ENCODE results near the gene THBS1. TPM values are rescaled to one million over a fixed set of nuclear protein-coding genes. Genes with fewer than 3 reads are reported as not detected.

THBS1 gene
- total and polyA plus RNA-seq, 9 donors, result 45.5 to 137 (median 74.5) TPM

- DNase-seq, result peak; percentile 65
- Histone ChIP-seq H3K4me1 (ENCODE audit: control insufficient read depth, insufficient read depth, low read length) (peaks cover 30% of the 10 kb centered on the region), H3K4me3 (ENCODE audit: low read length) (peak overlapping the region; percentile 70), H3K36me3 (ENCODE audit: control insufficient read depth, insufficient read depth, low read length) (peaks cover 42% of the 10 kb centered on the region), H3K27me3 (ENCODE audit: control insufficient read depth, insufficient read depth, low read length) (peaks cover 3% of the 10 kb centered on the region), H3K9me3 (replicated peaks; ENCODE audit: control insufficient read depth, low read depth, low read length) (no peaks in the 10 kb centered on the region), H3K27ac (ENCODE audit: low read length) (no peak overlapping the region)
- 37% methylated on average over 20 of the region's 20 CpGs for WGBS (ENCODE audit: insufficient coverage)
Measured at GRCh38 chr15:39582286-39582976, 1.6 kb downstream of the THBS1 start.

- Histone ChIP-seq H3K9me3 (replicated peaks; ENCODE audit: control insufficient read depth, low read depth, low read length) (no peaks in the 10 kb centered on the region), H3K27me3 (ENCODE audit: control insufficient read depth, insufficient read depth, low read length) (peaks cover 3% of the 10 kb centered on the region), H3K4me3 (ENCODE audit: low read length) (peak overlapping the region; percentile 70), H3K36me3 (ENCODE audit: control insufficient read depth, insufficient read depth, low read length) (peaks cover 48% of the 10 kb centered on the region), H3K4me1 (ENCODE audit: control insufficient read depth, insufficient read depth, low read length) (peaks cover 30% of the 10 kb centered on the region), H3K27ac (ENCODE audit: low read length) (no peak overlapping the region)
- no peak for DNase-seq
- 0% methylated on average over 1 of the region's 4 CpGs for WGBS (ENCODE audit: insufficient coverage)
Measured at GRCh38 chr15:39582977-39583595, 2.2 kb downstream of the THBS1 start.

DNA sequence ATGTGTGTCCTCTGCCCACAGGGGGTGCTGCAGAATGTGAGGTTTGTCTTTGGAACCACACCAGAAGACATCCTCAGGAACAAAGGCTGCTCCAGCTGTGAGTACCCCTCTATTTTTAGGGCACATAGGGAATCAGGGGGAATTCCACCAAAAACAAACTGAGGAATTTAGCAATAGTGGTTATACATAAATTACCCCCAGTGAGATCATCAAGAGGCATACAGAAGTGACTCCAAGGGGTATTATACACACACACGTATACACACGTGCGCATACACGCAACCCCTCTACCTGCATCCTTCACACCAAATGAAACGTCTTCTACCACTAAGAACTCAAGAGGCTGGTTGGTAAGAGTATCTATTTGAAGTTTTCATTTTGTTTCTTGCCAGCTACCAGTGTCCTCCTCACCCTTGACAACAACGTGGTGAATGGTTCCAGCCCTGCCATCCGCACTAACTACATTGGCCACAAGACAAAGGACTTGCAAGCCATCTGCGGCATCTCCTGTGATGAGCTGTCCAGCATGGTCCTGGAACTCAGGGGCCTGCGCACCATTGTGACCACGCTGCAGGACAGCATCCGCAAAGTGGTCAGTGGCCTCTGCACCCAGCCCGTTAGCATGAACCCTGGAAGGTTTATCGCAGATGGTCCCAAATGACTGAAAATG, 2.9 kb downstream of the THBS1 start:
- peak overlapping the region; percentile 70 for H3K4me3 ChIP-seq (ENCODE audit: low read length)
- H3K4me1 ChIP-seq (ENCODE audit: control insufficient read depth, insufficient read depth, low read length), result peaks cover 30% of the 10 kb centered on the region
- 65% methylated on average over 8 of the region's 13 CpGs for WGBS (ENCODE audit: insufficient coverage)
- no peaks in the 10 kb centered on the region for H3K9me3 ChIP-seq (replicated peaks; ENCODE audit: control insufficient read depth, low read depth, low read length)
- DNase-seq, result peak; percentile 48
- no peak overlapping the region for H3K27ac ChIP-seq (ENCODE audit: low read length)
- H3K27me3 ChIP-seq (ENCODE audit: control insufficient read depth, insufficient read depth, low read length), result peaks cover 3% of the 10 kb centered on the region
- peaks cover 55% of the 10 kb centered on the region for H3K36me3 ChIP-seq (ENCODE audit: control insufficient read depth, insufficient read depth, low read length)

- DNase-seq, result no peak
- Histone ChIP-seq H3K4me1 (ENCODE audit: control insufficient read depth, insufficient read depth, low read length) (peaks cover 25% of the 10 kb centered on the region), H3K27ac (ENCODE audit: low read length) (no peak overlapping the region), H3K36me3 (ENCODE audit: control insufficient read depth, insufficient read depth, low read length) (peaks cover 60% of the 10 kb centered on the region), H3K9me3 (replicated peaks; ENCODE audit: control insufficient read depth, low read depth, low read length) (no peaks in the 10 kb centered on the region), H3K4me3 (ENCODE audit: low read length) (peak overlapping the region; percentile 14), H3K27me3 (ENCODE audit: control insufficient read depth, insufficient read depth, low read length) (peaks cover 3% of the 10 kb centered on the region)
- WGBS (ENCODE audit: insufficient coverage), result 70% methylated on average over 2 of the region's 7 CpGs
Measured at GRCh38 chr15:39584266-39584659, 3.4 kb downstream of the THBS1 start.

GRCh38 chr15:39584662-39585388, 3.9 kb downstream of the THBS1 start:
- no peak overlapping the region for H3K27ac ChIP-seq (ENCODE audit: low read length)
- H3K4me1 ChIP-seq (ENCODE audit: control insufficient read depth, insufficient read depth, low read length), result peaks cover 22% of the 10 kb centered on the region
- H3K27me3 ChIP-seq (ENCODE audit: control insufficient read depth, insufficient read depth, low read length), result peaks cover 3% of the 10 kb centered on the region
- H3K36me3 ChIP-seq (ENCODE audit: control insufficient read depth, insufficient read depth, low read length), result peaks cover 66% of the 10 kb centered on the region
- no peak overlapping the region for H3K4me3 ChIP-seq (ENCODE audit: low read length)
- WGBS (ENCODE audit: insufficient coverage), result no CpG with 5 or more reads among the region's 3 CpGs
- no peak for DNase-seq
- no peaks in the 10 kb centered on the region for H3K9me3 ChIP-seq (replicated peaks; ENCODE audit: control insufficient read depth, low read depth, low read length)

DNA sequence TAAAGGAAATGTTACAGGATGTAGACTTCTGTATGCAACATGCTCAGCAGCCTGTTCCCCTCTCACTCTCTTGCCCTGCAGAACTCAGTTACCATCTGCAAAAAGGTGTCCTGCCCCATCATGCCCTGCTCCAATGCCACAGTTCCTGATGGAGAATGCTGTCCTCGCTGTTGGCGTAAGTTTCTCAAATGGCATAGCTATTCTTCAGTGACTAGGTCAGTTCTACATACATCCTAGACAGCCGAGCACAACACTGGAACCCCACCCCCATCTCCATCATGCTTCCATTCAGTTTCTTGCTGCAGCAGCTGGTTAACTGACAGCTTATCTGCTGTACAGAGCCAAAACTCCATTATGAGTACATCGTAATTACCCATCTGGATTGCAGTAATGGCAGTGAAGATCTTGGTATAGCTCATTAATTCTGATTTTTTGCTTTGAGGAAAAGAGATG, 4.5 kb downstream of the THBS1 start:
- DNase-seq, result no peak
- Histone ChIP-seq H3K4me1 (ENCODE audit: control insufficient read depth, insufficient read depth, low read length) (peaks cover 19% of the 10 kb centered on the region), H3K27me3 (ENCODE audit: control insufficient read depth, insufficient read depth, low read length) (peaks cover 3% of the 10 kb centered on the region), H3K27ac (ENCODE audit: low read length) (no peak overlapping the region), H3K36me3 (ENCODE audit: control insufficient read depth, insufficient read depth, low read length) (peaks cover 69% of the 10 kb centered on the region), H3K4me3 (ENCODE audit: low read length) (no peak overlapping the region), H3K9me3 (replicated peaks; ENCODE audit: control insufficient read depth, low read depth, low read length) (no peaks in the 10 kb centered on the region)
- 69% methylated on average over 3 of the region's 4 CpGs for WGBS (ENCODE audit: insufficient coverage)

- peaks cover under 1% of the 10 kb centered on the region for H3K27me3 ChIP-seq (ENCODE audit: control insufficient read depth, insufficient read depth, low read length)
- no peaks in the 10 kb centered on the region for H3K9me3 ChIP-seq (replicated peaks; ENCODE audit: control insufficient read depth, low read depth, low read length)
- DNase-seq, result no peak
- 50% methylated on average over 1 of the region's 4 CpGs for WGBS (ENCODE audit: insufficient coverage)
- H3K36me3 ChIP-seq (ENCODE audit: control insufficient read depth, insufficient read depth, low read length), result peaks cover 69% of the 10 kb centered on the region
- H3K4me1 ChIP-seq (ENCODE audit: control insufficient read depth, insufficient read depth, low read length), result peaks cover 14% of the 10 kb centered on the region
- no peak overlapping the region for H3K27ac ChIP-seq (ENCODE audit: low read length)
- no peak overlapping the region for H3K4me3 ChIP-seq (ENCODE audit: low read length)
Measured at GRCh38 chr15:39585871-39586301, 5.0 kb downstream of the THBS1 start.

DNA sequence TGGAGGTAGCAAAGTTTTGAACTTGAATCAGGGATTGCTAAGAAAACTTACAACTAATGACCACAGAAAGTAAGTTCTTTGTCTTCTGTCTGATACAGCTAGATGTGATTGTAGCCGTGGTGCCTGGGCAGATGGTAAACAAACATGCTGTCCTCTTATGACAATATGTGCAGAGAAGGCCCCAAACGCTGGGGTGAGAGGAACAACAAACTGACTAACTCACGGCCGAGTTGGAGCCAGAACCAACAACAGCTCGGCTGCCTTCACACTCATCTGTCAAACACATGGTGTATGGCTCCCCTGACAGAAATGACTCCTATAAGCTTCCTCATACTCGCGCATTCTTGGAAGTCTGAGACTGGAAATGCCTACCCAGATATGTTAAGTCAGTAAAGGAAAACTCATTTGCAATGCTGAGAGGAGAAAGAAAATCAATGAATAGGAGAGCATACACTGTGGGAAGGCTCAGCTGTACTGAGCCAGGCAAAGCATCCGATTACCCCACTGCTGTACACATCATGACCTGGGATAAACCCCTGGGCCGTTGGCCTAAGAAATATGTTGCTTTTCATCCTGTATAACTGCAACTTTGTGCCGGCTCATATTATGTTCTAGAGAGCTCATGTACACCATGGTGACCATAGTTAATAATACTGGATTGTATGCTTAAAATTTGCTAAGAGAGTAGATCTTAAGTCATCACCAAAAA, 5.7 kb downstream of the THBS1 start:
- peaks cover 75% of the 10 kb centered on the region for H3K36me3 ChIP-seq (ENCODE audit: control insufficient read depth, insufficient read depth, low read length)
- WGBS (ENCODE audit: insufficient coverage), result 5% methylated on average over 3 of the region's 10 CpGs
- peak; percentile 66 for DNase-seq
- H3K27ac ChIP-seq (ENCODE audit: low read length), result no peak overlapping the region
- H3K27me3 ChIP-seq (ENCODE audit: control insufficient read depth, insufficient read depth, low read length), result no peaks in the 10 kb centered on the region
- peaks cover 8% of the 10 kb centered on the region for H3K4me1 ChIP-seq (ENCODE audit: control insufficient read depth, insufficient read depth, low read length)
- H3K9me3 ChIP-seq (replicated peaks; ENCODE audit: control insufficient read depth, low read depth, low read length), result no peaks in the 10 kb centered on the region
- H3K4me3 ChIP-seq (ENCODE audit: low read length), result no peak overlapping the region

GRCh38 chr15:39587096-39587721, 6.3 kb downstream of the THBS1 start:
- peaks cover 74% of the 10 kb centered on the region for H3K36me3 ChIP-seq (ENCODE audit: control insufficient read depth, insufficient read depth, low read length)
- no peaks in the 10 kb centered on the region for H3K9me3 ChIP-seq (replicated peaks; ENCODE audit: control insufficient read depth, low read depth, low read length)
- 94% methylated on average over 15 of the region's 17 CpGs for WGBS (ENCODE audit: insufficient coverage)
- no peak overlapping the region for H3K27ac ChIP-seq (ENCODE audit: low read length)
- DNase-seq, result no peak
- no peak overlapping the region for H3K4me3 ChIP-seq (ENCODE audit: low read length)
- H3K4me1 ChIP-seq (ENCODE audit: control insufficient read depth, insufficient read depth, low read length), result peaks cover 4% of the 10 kb centered on the region
- no peaks in the 10 kb centered on the region for H3K27me3 ChIP-seq (ENCODE audit: control insufficient read depth, insufficient read depth, low read length)

Measured in muscle of leg (tissue), 11 donors.